NCI-H2227 (cell line): ENCODE results near the gene CPNE7.

Experiments
- DNase-seq: peaks from one replicate; lab custom pipeline; 2025; ENCODE audit not compliant: unreplicated experiment; lab: John Stamatoyannopoulos, UW

Gene CPNE7

GRCh38 chr16:89602273-89602951 lies 26.9 kb downstream of the CPNE7 start:
- peak; percentile 65 for DNase-seq

GRCh38 chr16:89602952-89603590 lies 27.5 kb downstream of the CPNE7 start:
- no peak for DNase-seq

DNA sequence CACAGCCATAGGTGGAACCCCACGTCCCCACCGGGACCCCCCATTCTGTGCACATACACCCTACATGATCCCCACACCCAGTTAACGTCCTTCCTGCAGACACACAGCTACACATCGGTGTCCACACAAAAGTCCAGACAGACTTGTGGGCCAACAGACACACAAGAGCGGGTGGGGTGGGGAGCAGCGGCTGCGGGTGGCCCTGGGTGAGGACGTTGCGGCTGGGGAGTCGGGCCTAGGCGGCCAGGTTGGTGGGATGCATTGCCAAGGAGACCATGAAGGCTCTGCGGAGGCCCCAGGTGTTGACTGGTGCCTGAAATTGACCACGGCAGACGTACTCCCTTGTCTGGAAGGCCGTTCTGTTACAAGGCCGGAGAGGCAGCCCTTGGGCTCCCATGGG lies 29.2 kb downstream of the CPNE7 start:
- no peak for DNase-seq

- DNase-seq: no peak
These were observed 29.8 kb downstream of the CPNE7 start for GRCh38 chr16:89605186-89605970.

DNA sequence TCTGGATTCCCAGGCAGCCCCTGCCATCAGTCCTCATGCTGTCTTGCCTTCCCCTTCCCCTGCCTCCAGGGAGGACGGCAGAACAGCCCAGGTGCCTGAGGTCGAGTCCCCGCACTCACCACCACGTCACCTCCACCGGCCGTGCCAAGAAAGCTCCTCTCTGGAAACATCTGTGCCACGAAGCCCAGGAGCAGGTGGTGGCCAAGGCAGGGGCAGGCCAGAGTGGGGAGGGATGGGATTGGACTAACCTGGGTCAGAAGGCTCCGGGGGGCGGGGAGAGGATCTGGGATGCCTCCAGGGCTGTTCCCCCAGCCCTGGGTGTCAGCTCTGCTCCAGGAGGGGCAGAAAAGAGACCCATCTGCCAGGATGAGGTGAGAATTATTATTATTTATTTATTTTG lies 30.4 kb downstream of the CPNE7 start:
- no peak for DNase-seq

DNA sequence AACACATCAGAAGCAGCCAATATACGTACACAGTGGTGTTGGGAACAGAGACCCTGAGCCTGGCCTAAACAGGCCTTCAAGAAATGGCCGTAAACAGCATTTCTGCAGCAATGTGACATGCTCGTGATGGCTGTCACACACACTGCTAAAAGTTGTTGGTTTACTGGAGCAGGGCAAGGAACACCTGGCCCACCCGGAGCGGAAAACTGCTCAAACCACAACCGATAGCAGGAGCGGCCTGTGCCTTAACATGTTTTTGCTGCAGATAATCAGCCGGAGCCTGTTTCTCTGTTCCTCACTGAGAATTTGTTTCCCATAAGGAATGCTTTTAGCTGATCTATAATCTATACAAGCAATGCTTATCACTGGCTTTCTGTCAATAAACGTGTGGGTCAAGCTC lies 31.9 kb downstream of the CPNE7 start:
- DNase-seq: no peak

DNA sequence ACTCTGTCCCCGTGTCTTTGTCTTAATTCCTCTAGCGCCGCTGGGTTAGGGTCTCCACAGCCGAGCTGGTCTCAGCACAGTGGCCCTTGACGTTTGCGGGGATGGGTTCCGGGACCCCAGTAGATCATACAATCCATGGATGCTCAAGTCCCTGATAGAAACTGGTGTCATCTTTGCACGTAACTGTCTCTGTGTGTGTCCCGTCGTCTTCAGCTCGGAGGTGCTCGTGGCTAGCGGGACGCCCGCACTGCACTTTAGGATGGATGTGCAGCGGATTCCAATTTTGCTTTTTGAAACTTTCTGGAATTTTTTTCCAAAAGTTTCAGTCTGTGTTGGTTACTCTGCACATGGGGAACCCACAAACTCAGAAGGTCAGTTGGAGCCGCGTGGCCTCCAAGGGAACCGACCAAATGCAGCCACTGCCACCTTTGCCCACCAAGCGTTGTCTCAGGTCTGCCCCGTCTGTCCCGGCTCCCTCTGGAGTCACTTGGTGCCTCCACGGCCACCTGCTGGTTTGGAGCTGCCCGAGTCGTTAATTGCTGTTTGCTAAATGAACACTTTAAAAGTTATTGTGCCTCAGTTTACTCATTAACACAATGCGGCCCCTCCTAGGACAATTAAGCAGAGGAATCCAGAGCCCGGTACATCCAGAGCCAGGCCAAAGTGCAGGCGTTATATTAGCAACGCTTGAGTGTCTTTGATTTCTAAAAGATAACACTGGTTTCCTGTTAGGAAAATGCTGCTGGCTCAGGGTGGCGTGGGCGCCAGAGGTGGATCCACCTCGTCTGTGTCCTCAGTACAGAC lies 32.6 kb downstream of the CPNE7 start:
- DNase-seq: no peak

GRCh38 chr16:89610108-89610453 lies 34.5 kb downstream of the CPNE7 start:
- no peak for DNase-seq

GRCh38 chr16:89612415-89613166 lies 37.0 kb downstream of the CPNE7 start:
- peak; percentile 70 for DNase-seq

- peak; percentile 42 for DNase-seq
These were observed 37.8 kb downstream of the CPNE7 start, which contains the start of gene DPEP1 for GRCh38 chr16:89613231-89613953. DPEP1 (plus strand) TSS chr16:89613642; CDS start chr16:89630411, 16,769 bp downstream.

GRCh38 chr16:89613954-89614459 lies 38.4 kb downstream of the CPNE7 start:
- no peak for DNase-seq

- DNase-seq: no peak
These were observed 39.6 kb downstream of the CPNE7 start for GRCh38 chr16:89615176-89615575.

- no peak for DNase-seq
These were observed 40.1 kb downstream of the CPNE7 start for GRCh38 chr16:89615596-89616090.

DNA sequence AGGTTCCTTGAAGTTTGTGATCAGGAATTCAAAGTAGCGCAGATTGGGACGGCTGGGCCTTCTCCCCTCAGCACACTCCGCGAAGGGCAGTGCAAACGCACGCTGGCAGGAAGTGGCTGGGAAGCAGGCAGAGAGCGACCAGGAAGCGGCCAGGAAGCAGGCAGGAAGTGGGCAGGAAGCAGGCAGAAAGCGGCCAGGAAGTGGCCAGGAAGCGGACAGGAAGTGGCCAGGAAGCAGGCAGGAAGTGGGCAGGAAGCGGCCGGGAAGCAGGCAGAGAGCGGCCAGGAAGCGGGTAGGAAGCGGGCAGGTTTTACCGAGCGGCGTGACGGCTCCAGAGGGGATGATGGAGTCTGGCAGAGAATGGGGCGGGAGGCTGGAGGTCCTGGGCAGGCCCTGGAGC lies 41.1 kb downstream of the CPNE7 start:
- DNase-seq: no peak

DNA sequence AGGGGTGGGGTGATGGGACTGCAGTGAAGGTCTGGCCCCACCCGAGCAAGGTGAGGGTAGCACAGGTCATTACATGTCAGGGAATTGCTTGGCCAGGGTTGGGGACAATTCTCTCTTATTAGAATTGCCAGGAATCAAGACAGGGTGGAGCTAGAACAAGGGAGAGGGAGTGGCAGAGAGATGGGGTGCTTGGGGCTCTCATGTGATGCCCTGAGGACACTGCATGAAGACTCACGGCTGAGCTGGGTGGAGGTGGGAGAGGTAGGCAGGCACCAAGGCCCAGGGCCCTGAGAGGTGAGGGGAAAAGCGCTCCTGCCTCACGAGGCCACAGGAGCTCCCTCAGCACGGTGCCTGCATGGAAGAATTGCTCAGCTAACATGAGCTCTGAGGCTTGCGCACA lies 41.5 kb downstream of the CPNE7 start:
- DNase-seq: no peak

- DNase-seq: no peak
These were observed 42.8 kb downstream of the CPNE7 start for GRCh38 chr16:89618109-89618998.

GRCh38 chr16:89619840-89620239 lies 44.3 kb downstream of the CPNE7 start:
- no peak for DNase-seq

- DNase-seq: no peak
These were observed 44.9 kb downstream of the CPNE7 start for GRCh38 chr16:89620406-89620841.
